Activated naive CD8-positive, alpha-beta T cell (primary cell): ENCODE measurements around the gene LGALS9B.
"Not testable (repeated sequence)": the region's sequence is repeated elsewhere in the genome, so short reads cannot be mapped to it uniquely, and the experiment has no call there.

ENCODE experiments used
- H3K27ac Mint-ChIP-seq: one replicate; pipeline ENCODE4 v1.8.0; 2021; ENCODE audit warnings: mixed read lengths
- H3K27me3 Mint-ChIP-seq: one replicate; pipeline ENCODE4 v1.8.0; 2021; ENCODE audit warnings: mixed read lengths
- H3K36me3 Mint-ChIP-seq: one replicate; pipeline ENCODE4 v1.8.0; 2021; ENCODE audit warnings: mixed read lengths
- H3K4me1 Mint-ChIP-seq: one replicate; pipeline ENCODE4 v1.8.0; 2021; ENCODE audit warnings: low read depth, mixed read lengths
- H3K4me3 Mint-ChIP-seq: one replicate; pipeline ENCODE4 v1.8.0; 2021; ENCODE audit warnings: mild to moderate bottlenecking, mixed read lengths
- H3K9me3 Mint-ChIP-seq: one replicate; pipeline ENCODE4 v1.8.0; 2021; ENCODE audit warnings: low read depth, mixed read lengths

The LGALS9B gene

GRCh38 chr17:20447534-20448321, 19.6 kb downstream of the LGALS9B start:
- H3K27me3 Mint-ChIP-seq, H3K4me3 Mint-ChIP-seq, H3K9me3 Mint-ChIP-seq, H3K27ac Mint-ChIP-seq, H3K36me3 Mint-ChIP-seq, H3K4me1 Mint-ChIP-seq: not testable (repeated sequence)

GRCh38 chr17:20446895-20447294, 20.4 kb downstream of the LGALS9B start:
- not testable (repeated sequence) for H3K36me3 Mint-ChIP-seq, H3K9me3 Mint-ChIP-seq, H3K4me3 Mint-ChIP-seq, H3K4me1 Mint-ChIP-seq, H3K27me3 Mint-ChIP-seq, H3K27ac Mint-ChIP-seq

GRCh38 chr17:20444581-20445236, 22.6 kb downstream of the LGALS9B start:
- H3K9me3 Mint-ChIP-seq, H3K27ac Mint-ChIP-seq, H3K4me1 Mint-ChIP-seq, H3K27me3 Mint-ChIP-seq, H3K4me3 Mint-ChIP-seq, H3K36me3 Mint-ChIP-seq: not testable (repeated sequence)

- not testable (repeated sequence) for H3K36me3 Mint-ChIP-seq, H3K27ac Mint-ChIP-seq
Measured at GRCh38 chr17:20444173-20444572, 23.2 kb downstream of the LGALS9B start.

GRCh38 chr17:20443632-20444031, 23.7 kb downstream of the LGALS9B start:
- H3K9me3 Mint-ChIP-seq, H3K27me3 Mint-ChIP-seq: not testable (repeated sequence)

More at GRCh38 chr17:20444173-20444572, 23.2 kb downstream of the LGALS9B start:
- not testable (repeated sequence) for H3K27me3 Mint-ChIP-seq, H3K4me3 Mint-ChIP-seq, H3K4me1 Mint-ChIP-seq, H3K9me3 Mint-ChIP-seq

GRCh38 chr17:20440665-20441064, 26.7 kb downstream of the LGALS9B start:
- H3K27ac Mint-ChIP-seq, H3K4me1 Mint-ChIP-seq, H3K36me3 Mint-ChIP-seq, H3K4me3 Mint-ChIP-seq, H3K27me3 Mint-ChIP-seq, H3K9me3 Mint-ChIP-seq: not testable (repeated sequence)

More at GRCh38 chr17:20443632-20444031, 23.7 kb downstream of the LGALS9B start:
- not testable (repeated sequence) for H3K36me3 Mint-ChIP-seq, H3K4me1 Mint-ChIP-seq, H3K27ac Mint-ChIP-seq, H3K4me3 Mint-ChIP-seq

- H3K4me1 Mint-ChIP-seq, H3K4me3 Mint-ChIP-seq, H3K27me3 Mint-ChIP-seq, H3K36me3 Mint-ChIP-seq, H3K27ac Mint-ChIP-seq, H3K9me3 Mint-ChIP-seq: not testable (repeated sequence)
Measured at GRCh38 chr17:20435166-20435565, 32.2 kb downstream of the LGALS9B start.

- not testable (repeated sequence) for H3K27ac Mint-ChIP-seq, H3K4me1 Mint-ChIP-seq, H3K27me3 Mint-ChIP-seq, H3K4me3 Mint-ChIP-seq, H3K9me3 Mint-ChIP-seq, H3K36me3 Mint-ChIP-seq
Measured at GRCh38 chr17:20433382-20433781, 34.0 kb downstream of the LGALS9B start.

GRCh38 chr17:20427264-20427663, 40.1 kb downstream of the LGALS9B start:
- H3K27ac Mint-ChIP-seq, H3K9me3 Mint-ChIP-seq, H3K4me1 Mint-ChIP-seq, H3K27me3 Mint-ChIP-seq, H3K36me3 Mint-ChIP-seq, H3K4me3 Mint-ChIP-seq: not testable (repeated sequence)

GRCh38 chr17:20422826-20423225, 44.5 kb downstream of the LGALS9B start:
- not testable (repeated sequence) for H3K27me3 Mint-ChIP-seq, H3K4me3 Mint-ChIP-seq, H3K27ac Mint-ChIP-seq, H3K36me3 Mint-ChIP-seq, H3K4me1 Mint-ChIP-seq, H3K9me3 Mint-ChIP-seq

GRCh38 chr17:20418838-20419237, 48.5 kb downstream of the LGALS9B start:
- H3K4me1 Mint-ChIP-seq, H3K9me3 Mint-ChIP-seq, H3K27ac Mint-ChIP-seq, H3K36me3 Mint-ChIP-seq, H3K27me3 Mint-ChIP-seq, H3K4me3 Mint-ChIP-seq: not testable (repeated sequence)

GRCh38 chr17:20417492-20418080, 49.8 kb downstream of the LGALS9B start:
- H3K27me3 Mint-ChIP-seq, H3K27ac Mint-ChIP-seq, H3K36me3 Mint-ChIP-seq, H3K4me3 Mint-ChIP-seq, H3K4me1 Mint-ChIP-seq, H3K9me3 Mint-ChIP-seq: not testable (repeated sequence)

- not testable (repeated sequence) for H3K27me3 Mint-ChIP-seq, H3K36me3 Mint-ChIP-seq, H3K4me1 Mint-ChIP-seq, H3K27ac Mint-ChIP-seq, H3K9me3 Mint-ChIP-seq, H3K4me3 Mint-ChIP-seq
Measured at GRCh38 chr17:20416381-20416911, 50.9 kb downstream of the LGALS9B start.

GRCh38 chr17:20415479-20415878, 51.9 kb downstream of the LGALS9B start:
- H3K36me3 Mint-ChIP-seq: not testable (repeated sequence)

GRCh38 chr17:20401306-20402022, 65.9 kb downstream of the LGALS9B start:
- not testable (repeated sequence) for H3K4me3 Mint-ChIP-seq, H3K27ac Mint-ChIP-seq, H3K27me3 Mint-ChIP-seq, H3K36me3 Mint-ChIP-seq, H3K4me1 Mint-ChIP-seq, H3K9me3 Mint-ChIP-seq

More at GRCh38 chr17:20415479-20415878, 51.9 kb downstream of the LGALS9B start:
- not testable (repeated sequence) for H3K27ac Mint-ChIP-seq, H3K4me1 Mint-ChIP-seq, H3K9me3 Mint-ChIP-seq, H3K27me3 Mint-ChIP-seq, H3K4me3 Mint-ChIP-seq
